Measurements from ENCODE around the gene TXN. TPM values are rescaled to one million over a fixed set of nuclear protein-coding genes. Genes with fewer than 3 reads are reported as not detected.

The TXN gene
- total RNA-seq, 4 donors from 2014 or later = 97.6 to 295 (median 124) TPM

DNA sequence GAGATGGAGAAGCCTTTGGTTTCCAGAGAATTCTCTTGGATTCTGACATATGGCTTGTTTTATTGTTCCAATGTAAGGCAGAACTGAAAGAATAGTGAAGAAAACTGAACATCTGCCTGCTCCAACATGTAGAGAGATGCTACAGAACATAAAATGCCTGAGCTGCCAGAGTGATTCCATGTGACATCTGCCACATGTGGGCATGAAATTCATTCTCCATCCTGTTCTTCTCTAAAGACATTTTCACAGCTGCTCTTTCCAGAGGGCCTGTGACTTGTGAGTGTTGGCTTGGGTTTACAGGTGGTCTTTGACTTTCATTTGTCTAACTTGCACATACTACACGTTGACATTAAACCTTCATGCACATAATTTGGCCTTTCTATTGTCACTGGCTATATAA, 33.7 kb upstream of the TXN start:
- Histone ChIP-seq H3K4me3 (no peak overlapping the region), H3K4me1 (no peaks in the 10 kb centered on the region), H3K27ac (no peak overlapping the region), H3K9me3 (no peaks in the 10 kb centered on the region), H3K36me3 (no peaks in the 10 kb centered on the region), H3K27me3 (no peaks in the 10 kb centered on the region)
- no peak for DNase-seq
- TF ChIP-seq, protein P1, sequence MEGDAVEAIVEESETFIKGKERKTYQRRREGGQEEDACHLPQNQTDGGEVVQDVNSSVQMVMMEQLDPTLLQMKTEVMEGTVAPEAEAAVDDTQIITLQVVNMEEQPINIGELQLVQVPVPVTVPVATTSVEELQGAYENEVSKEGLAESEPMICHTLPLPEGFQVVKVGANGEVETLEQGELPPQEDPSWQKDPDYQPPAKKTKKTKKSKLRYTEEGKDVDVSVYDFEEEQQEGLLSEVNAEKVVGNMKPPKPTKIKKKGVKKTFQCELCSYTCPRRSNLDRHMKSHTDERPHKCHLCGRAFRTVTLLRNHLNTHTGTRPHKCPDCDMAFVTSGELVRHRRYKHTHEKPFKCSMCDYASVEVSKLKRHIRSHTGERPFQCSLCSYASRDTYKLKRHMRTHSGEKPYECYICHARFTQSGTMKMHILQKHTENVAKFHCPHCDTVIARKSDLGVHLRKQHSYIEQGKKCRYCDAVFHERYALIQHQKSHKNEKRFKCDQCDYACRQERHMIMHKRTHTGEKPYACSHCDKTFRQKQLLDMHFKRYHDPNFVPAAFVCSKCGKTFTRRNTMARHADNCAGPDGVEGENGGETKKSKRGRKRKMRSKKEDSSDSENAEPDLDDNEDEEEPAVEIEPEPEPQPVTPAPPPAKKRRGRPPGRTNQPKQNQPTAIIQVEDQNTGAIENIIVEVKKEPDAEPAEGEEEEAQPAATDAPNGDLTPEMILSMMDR (IDR thresholded peaks at IDR 0.05) = no peak
- TF ChIP-seq POLR2A (IDR thresholded peaks at IDR 0.05) = no peak
- intact Hi-C loops (cut with DNase I; ENCODE audit: low total_unique reads) = no loop called here

DNA sequence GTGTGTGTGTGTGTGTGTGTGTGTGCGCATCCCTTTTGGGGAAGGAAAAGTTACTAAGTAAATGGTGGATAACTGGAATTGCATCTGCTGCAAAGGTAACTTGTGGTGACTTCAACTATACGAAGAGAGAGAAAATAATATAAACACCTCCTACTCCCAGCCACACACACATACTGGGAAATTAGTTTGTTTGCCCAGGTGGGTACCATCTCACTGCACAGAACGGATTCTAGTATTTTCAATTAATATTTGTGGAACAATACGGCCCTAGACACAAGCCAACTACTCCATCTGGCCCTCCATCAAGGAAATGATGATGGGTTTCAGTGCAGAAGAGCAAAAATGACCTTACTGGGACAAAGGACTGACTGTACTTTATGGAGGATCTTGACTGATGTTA, 32.2 kb upstream of the TXN start:
- Histone ChIP-seq H3K9me3 (no peaks in the 10 kb centered on the region), H3K4me3 (no peak overlapping the region), H3K36me3 (no peaks in the 10 kb centered on the region), H3K27me3 (no peaks in the 10 kb centered on the region), H3K27ac (no peak overlapping the region), H3K4me1 (no peaks in the 10 kb centered on the region)
- TF ChIP-seq, protein P1 (IDR thresholded peaks at IDR 0.05) = no peak
- no peak for TF ChIP-seq POLR2A (IDR thresholded peaks at IDR 0.05)
- intact Hi-C loops (cut with DNase I; ENCODE audit: low total_unique reads) = no loop called here
- no peak for DNase-seq

DNA sequence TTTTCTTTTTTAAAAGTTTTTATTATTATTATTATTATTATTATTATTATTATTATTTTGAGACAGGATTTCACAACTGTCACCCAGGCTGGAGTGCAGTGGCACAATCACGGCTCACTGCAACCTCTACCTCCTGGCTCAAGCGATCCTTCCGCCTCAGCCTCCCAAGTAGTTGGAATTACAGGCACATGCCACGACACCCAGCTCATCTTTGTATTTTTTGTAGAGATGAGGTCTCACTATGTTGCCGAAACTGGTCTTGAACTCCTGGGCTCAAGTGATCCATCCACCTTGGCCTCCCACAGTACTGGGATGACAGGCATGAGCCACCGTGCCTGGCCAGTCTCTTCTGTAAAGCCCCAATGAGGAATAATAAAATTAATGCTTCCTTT, 31.0 kb upstream of the TXN start:
- intact Hi-C loops (cut with DNase I; ENCODE audit: low total_unique reads) = no loop called here
- TF ChIP-seq, protein P1 (IDR thresholded peaks at IDR 0.05) = no peak
- no peak for TF ChIP-seq POLR2A (IDR thresholded peaks at IDR 0.05)
- no peaks in the 10 kb centered on the region for H3K27me3 ChIP-seq

DNA sequence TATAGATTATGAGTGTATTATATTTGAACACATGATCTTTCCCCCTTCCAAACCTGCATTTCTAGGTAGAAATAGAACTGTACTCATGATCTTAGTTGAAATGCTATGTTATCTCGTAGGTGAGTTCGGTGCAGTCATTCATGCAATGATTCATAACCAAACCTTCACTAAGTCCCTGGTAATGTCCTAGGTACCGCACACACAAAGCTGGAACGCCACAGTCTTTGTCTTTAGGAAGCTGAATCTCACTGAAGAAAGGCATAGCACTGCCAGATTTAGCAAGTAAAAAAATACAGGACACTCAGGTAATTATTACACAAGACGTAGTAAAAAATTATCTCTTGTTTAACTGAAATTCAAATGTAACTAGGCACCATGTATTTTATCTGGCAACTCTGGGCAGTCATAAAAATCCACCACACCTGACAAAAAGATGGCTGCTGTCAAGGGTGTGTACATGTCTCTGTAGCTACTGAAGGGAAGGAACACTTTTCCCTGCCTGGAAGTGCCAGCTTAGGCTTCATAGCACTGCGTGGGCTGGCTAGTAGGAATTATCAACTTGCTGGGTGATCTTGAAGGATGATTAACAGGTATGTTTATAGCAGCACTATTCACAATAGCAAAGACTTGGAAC, 28.0 kb upstream of the TXN start:
- H3K9me3 ChIP-seq = no peaks in the 10 kb centered on the region
- intact Hi-C loops (cut with DNase I; ENCODE audit: low total_unique reads) = no loop called here
- no peak overlapping the region for H3K4me3 ChIP-seq
- H3K27ac ChIP-seq = no peak overlapping the region
- TF ChIP-seq POLR2A (IDR thresholded peaks at IDR 0.05) = no peak
- TF ChIP-seq, protein P1 (IDR thresholded peaks at IDR 0.05) = no peak
- H3K4me1 ChIP-seq = no peaks in the 10 kb centered on the region
- no peak for DNase-seq
- no peaks in the 10 kb centered on the region for H3K27me3 ChIP-seq
- H3K36me3 ChIP-seq = no peaks in the 10 kb centered on the region

More for the DNA sequence above, 31.0 kb upstream of the TXN start:
- no peak overlapping the region for H3K27ac ChIP-seq
- no peak for DNase-seq
- H3K4me1 ChIP-seq = no peaks in the 10 kb centered on the region
- no peaks in the 10 kb centered on the region for H3K36me3 ChIP-seq
- H3K4me3 ChIP-seq = no peak overlapping the region
- H3K9me3 ChIP-seq = no peaks in the 10 kb centered on the region

DNA sequence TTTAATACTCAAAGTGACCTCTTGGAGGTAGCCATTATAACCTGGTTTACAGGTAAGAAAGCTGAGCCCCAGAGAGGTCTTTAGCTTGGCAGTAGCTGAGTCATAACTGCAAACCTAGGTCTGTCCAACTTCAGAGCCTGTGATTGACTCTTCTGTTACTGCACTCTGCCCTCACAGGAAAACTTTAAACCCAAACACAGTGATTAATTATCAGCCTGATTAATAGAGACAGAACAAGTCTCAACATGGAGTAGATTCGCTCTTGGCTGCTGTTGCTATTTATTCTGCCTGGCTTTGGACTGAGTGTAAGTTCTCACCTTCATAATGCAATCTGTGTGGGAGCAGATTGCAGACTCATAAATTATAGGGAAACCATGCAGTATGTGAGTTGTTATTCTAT, 27.4 kb upstream of the TXN start:
- no peaks in the 10 kb centered on the region for H3K36me3 ChIP-seq
- no peaks in the 10 kb centered on the region for H3K9me3 ChIP-seq
- H3K4me3 ChIP-seq = no peak overlapping the region
- TF ChIP-seq, protein P1 (IDR thresholded peaks at IDR 0.05) = no peak
- TF ChIP-seq POLR2A (IDR thresholded peaks at IDR 0.05) = no peak
- intact Hi-C loops (cut with DNase I; ENCODE audit: low total_unique reads) = no loop called here
- no peak for DNase-seq
- no peak overlapping the region for H3K27ac ChIP-seq
- no peaks in the 10 kb centered on the region for H3K27me3 ChIP-seq
- no peaks in the 10 kb centered on the region for H3K4me1 ChIP-seq

All from uterus (tissue), 4 donors.